Measurements from ENCODE around the gene MCM7. TPM values are rescaled to one million over a fixed set of nuclear protein-coding genes. Genes with fewer than 3 reads are reported as not detected.

The MCM7 gene
- total RNA-seq, 6 experiments from 2014 or later: 70.9 to 139 (median 124) TPM

- H3K4me1 Mint-ChIP-seq (ENCODE audit: low read depth): peaks cover 7% of the 10 kb centered on the region
- TF ChIP-seq CTCF (IDR thresholded peaks at IDR 0.05): no peak
- DNase-seq: no peak
- H3K4me3 Mint-ChIP-seq: no peak overlapping the region
- H3K27ac Mint-ChIP-seq: no peak overlapping the region
- no peaks in the 10 kb centered on the region for H3K36me3 Mint-ChIP-seq (ENCODE audit: low read depth)
- no peaks in the 10 kb centered on the region for H3K9me3 Mint-ChIP-seq
- H3K27me3 Mint-ChIP-seq (ENCODE audit: insufficient read depth): peaks cover 4% of the 10 kb centered on the region
Measured at GRCh38 chr7:100142461-100142860, 41.3 kb upstream of the MCM7 start.

- no peak for TF ChIP-seq CTCF (IDR thresholded peaks at IDR 0.05)
- Mint-ChIP-seq H3K4me1 (ENCODE audit: low read depth) (peaks cover 7% of the 10 kb centered on the region), H3K9me3 (no peaks in the 10 kb centered on the region), H3K27ac (no peak overlapping the region), H3K27me3 (ENCODE audit: insufficient read depth) (peaks cover 4% of the 10 kb centered on the region), H3K36me3 (ENCODE audit: low read depth) (no peaks in the 10 kb centered on the region), H3K4me3 (no peak overlapping the region)
- no peak for DNase-seq
Measured at GRCh38 chr7:100141555-100141949, 40.4 kb upstream of the MCM7 start.

GRCh38 chr7:100137851-100138760 is 36.9 kb upstream of the MCM7 start:
- Mint-ChIP-seq H3K4me1 (ENCODE audit: low read depth) (peaks cover 8% of the 10 kb centered on the region), H3K27me3 (ENCODE audit: insufficient read depth) (peaks cover 4% of the 10 kb centered on the region), H3K36me3 (ENCODE audit: low read depth) (no peaks in the 10 kb centered on the region), H3K27ac (no peak overlapping the region), H3K4me3 (no peak overlapping the region), H3K9me3 (no peaks in the 10 kb centered on the region)
- no peak for TF ChIP-seq CTCF (IDR thresholded peaks at IDR 0.05)
- DNase-seq: no peak

GRCh38 chr7:100132697-100133151 is 31.5 kb upstream of the MCM7 start:
- H3K27me3 Mint-ChIP-seq (ENCODE audit: insufficient read depth): no peaks in the 10 kb centered on the region; the same call in 1 of the 2 replicates
- peaks cover 23% of the 10 kb centered on the region for H3K4me1 Mint-ChIP-seq (ENCODE audit: low read depth)
- 0 out of 2 replicates have a peak overlapping the region, but pooled peaks have one; percentile 27 for H3K4me3 Mint-ChIP-seq
- no peak overlapping the region; the same call in 1 of the 2 replicates for H3K27ac Mint-ChIP-seq
- DNase-seq: peak; percentile 60
- no peaks in the 10 kb centered on the region for H3K9me3 Mint-ChIP-seq
- no peaks in the 10 kb centered on the region for H3K36me3 Mint-ChIP-seq (ENCODE audit: low read depth)
- peak; percentile 88 for TF ChIP-seq CTCF (IDR thresholded peaks at IDR 0.05)

- Mint-ChIP-seq H3K36me3 (ENCODE audit: low read depth) (no peaks in the 10 kb centered on the region), H3K27ac (no peak overlapping the region), H3K27me3 (ENCODE audit: insufficient read depth) (no peaks in the 10 kb centered on the region; the same call in 1 of the 2 replicates), H3K4me1 (ENCODE audit: low read depth) (peaks cover 23% of the 10 kb centered on the region), H3K9me3 (no peaks in the 10 kb centered on the region), H3K4me3 (no peak overlapping the region)
- no peak for DNase-seq
- TF ChIP-seq CTCF (IDR thresholded peaks at IDR 0.05): no peak
Measured at GRCh38 chr7:100132126-100132525, 30.9 kb upstream of the MCM7 start.
